C4-2B (cell line): Measurements from ENCODE around the gene PDLIM1.

Experiments used
- H3K27ac ChIP-seq: fragments of 450-650 bp; 2 replicates; pipeline ENCODE4 v1.5.1; 2017
- ZFX ChIP-seq: fragments of 450-650 bp; IDR thresholded peaks from 2 replicates; pipeline ENCODE4 v1.6.1; 2017
- TF ChIP-seq, protein P1 (sequence below): fragments of 450-650 bp; conservative IDR thresholded peaks from 2 replicates; pipeline ENCODE4 v1.5.1; 2017; ENCODE audit warnings: mild to moderate bottlenecking

The PDLIM1 gene

DNA sequence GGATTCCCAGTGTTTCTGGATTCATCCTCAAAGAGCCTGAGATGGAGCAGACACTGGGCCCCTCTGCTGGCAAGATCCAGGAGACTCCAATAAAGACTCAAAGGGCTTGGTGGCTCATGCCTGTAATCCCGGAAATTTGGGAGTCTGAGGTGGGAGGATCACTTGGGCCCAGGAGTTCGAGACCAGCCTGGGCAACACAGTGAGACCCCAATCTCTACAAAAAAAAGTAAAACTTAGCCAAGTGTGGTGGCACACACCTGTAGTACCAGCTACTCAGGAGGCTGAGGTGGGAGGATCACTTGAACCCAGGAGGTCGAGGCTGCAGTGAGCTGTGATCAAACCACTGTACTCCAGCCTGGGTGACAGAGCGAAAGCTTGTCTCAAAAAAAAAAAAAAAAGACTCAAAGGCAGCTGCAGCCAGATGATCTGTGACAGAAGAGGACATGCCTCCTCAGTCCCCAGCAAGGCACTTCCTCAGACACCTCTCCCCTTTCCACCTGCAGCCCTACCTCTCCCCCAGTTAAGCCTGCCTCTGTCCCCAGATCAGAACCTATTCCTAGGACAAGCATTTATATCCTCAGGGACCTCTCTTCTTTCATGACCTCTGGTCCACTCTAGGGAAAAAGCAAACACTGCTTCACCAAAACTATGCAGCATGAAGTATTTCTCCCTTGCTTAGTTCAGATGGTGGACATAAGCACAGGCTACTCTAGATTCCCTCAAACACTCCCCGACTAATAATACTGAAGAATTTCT, 27.9 kb downstream of the PDLIM1 start:
- no peak overlapping the region for H3K27ac ChIP-seq
- TF ChIP-seq, protein P1, sequence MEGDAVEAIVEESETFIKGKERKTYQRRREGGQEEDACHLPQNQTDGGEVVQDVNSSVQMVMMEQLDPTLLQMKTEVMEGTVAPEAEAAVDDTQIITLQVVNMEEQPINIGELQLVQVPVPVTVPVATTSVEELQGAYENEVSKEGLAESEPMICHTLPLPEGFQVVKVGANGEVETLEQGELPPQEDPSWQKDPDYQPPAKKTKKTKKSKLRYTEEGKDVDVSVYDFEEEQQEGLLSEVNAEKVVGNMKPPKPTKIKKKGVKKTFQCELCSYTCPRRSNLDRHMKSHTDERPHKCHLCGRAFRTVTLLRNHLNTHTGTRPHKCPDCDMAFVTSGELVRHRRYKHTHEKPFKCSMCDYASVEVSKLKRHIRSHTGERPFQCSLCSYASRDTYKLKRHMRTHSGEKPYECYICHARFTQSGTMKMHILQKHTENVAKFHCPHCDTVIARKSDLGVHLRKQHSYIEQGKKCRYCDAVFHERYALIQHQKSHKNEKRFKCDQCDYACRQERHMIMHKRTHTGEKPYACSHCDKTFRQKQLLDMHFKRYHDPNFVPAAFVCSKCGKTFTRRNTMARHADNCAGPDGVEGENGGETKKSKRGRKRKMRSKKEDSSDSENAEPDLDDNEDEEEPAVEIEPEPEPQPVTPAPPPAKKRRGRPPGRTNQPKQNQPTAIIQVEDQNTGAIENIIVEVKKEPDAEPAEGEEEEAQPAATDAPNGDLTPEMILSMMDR: no peak
- TF ChIP-seq ZFX: no peak

DNA sequence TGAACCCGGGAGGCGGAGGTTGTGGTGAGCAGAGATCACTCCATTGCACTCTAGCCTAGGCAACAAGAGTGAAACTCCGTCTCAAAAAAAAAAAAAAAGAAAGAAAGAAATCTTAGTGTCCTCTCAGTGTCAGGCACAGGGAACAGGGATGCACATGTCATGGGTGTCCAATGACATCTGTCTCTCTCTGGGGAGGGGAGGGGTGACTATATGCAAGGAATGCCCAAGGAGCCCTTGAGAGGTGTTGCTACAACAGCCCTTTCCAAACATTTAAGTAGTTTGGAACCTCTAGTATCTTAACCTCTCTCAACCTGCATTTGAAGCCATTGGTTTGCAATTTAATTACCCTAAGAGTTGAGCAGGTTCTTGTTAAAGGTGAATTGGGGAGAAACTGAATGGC, 28.9 kb downstream of the PDLIM1 start:
- TF ChIP-seq, protein P1: no peak
- no peak for TF ChIP-seq ZFX
- H3K27ac ChIP-seq: no peak overlapping the region

DNA sequence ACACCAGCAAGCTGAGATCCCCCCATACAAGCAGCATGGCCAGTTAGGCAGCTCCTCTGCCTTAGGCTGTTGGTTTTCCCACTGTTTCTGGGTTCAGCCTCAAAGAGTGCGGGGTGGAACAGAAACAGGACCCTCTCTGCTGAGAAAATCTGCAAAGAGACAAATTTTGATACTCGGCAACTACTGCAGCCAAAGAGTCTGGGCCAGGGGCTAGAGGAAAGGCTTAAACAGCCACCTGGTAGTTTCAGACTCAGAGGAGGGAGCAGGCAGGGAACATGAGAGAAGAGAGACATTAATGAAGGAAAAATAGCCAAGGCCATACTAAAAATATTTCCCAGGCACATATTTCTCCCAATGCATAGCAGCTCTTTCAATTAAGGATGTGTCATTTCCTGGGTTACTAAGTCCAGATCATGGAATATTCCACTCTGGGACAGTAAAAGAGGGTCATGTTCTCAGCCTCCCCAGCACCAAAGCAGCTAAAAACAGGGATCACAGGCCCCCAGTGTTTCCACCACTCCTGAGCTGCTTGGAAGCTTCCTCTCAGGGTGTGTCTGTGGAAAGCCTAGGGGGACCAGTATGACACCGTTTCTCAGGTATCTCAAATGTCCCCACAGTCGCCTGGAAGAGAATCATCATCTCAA, 29.8 kb downstream of the PDLIM1 start:
- TF ChIP-seq, protein P1: no peak
- no peak for TF ChIP-seq ZFX
- no peak overlapping the region for H3K27ac ChIP-seq

DNA sequence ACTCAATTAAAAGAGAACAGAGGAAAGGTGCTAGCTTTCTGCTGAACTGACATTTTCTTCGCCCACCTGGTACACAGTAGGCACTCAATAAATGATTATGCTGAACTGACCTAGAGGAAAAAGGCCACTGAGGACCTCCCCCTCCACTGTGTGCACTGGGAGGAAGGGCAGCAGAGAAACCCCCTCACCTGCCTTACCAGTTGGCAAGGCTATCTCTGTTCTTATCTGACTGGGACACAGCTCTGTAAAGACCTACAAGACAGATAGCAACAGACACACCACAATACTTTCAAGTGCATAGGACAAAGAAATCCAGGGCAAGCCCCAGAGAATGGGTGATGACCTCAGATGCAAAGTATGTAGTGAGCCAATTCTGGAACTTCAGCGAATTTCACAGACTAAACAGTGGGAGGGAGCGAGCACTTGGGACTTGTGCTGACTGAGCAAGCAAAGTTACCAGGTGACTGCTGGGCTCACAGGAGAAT, 30.4 kb downstream of the PDLIM1 start:
- no peak overlapping the region for H3K27ac ChIP-seq

DNA sequence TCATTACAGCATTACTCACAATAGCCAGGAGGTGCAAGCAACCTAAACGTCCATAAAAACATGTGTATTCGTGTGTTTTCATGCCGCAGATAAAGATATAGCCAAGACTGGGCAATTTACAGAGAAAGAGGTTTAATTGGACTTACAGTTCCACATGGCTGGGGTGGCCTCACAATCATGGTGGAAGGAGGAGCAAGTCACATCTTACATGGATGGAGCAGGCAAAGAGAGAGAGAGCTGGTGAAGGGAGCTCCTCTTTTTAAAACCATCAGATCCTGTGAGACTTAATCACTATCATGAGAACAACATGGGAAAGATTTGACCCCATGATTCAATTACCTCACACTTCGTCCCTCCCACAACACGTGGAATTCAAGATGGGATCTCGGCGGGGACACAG, 33.0 kb downstream of the PDLIM1 start:
- TF ChIP-seq ZFX: no peak
- TF ChIP-seq, protein P1: no peak
- no peak overlapping the region for H3K27ac ChIP-seq

More for the DNA sequence above, 30.4 kb downstream of the PDLIM1 start:
- TF ChIP-seq, protein P1: no peak
- no peak for TF ChIP-seq ZFX

DNA sequence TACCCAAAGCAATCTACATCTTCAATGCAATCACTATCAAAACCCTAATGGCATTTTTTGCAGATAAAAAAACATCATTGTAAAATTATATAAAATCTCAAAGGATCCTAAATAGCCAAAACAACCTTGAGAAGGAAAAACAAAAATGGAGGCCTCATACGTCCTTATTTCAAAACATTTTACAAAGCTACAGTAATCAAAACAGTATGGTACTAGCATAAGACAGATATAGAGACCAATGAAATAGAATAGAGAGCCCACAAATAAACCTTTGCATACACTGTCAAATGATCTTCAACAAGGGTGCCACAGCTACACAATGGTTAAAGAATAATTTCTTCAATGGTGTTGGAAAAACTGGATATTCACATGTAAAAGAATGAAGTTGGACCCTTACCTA, 34.5 kb downstream of the PDLIM1 start:
- no peak for TF ChIP-seq ZFX
- TF ChIP-seq, protein P1: no peak
- no peak overlapping the region for H3K27ac ChIP-seq

DNA sequence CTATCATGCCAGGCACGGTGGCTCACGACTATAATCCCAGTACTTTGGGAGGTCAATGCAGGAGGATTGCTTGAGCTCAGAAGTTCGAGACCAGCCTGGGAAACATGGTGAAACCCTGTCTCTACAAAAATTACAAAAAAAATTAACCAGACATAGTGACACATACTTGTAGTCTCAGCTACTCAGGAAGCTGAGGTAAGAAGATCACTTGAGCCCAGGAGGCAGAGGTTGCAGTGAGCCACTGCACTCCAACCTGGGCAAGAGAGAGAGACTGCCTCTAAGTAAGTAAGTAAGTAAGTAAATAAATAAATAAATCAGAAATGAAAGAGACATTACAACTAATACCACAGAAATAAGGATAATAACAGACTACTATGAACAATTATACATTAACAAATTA, 36.2 kb downstream of the PDLIM1 start:
- TF ChIP-seq, protein P1: no peak
- TF ChIP-seq ZFX: no peak
- H3K27ac ChIP-seq: no peak overlapping the region
